Measurements from ENCODE around the gene MARVELD1.

The MARVELD1 gene

GRCh38 chr10:97698072-97698655 is 15.4 kb upstream of the MARVELD1 start:
- peak; percentile 36 to 55 for DNase-seq

- peak; percentile 35 to 48 for DNase-seq
Measured at GRCh38 chr10:97701438-97702069, 12.0 kb upstream of the MARVELD1 start.

GRCh38 chr10:97703398-97704067 is 10.0 kb upstream of the MARVELD1 start:
- DNase-seq: no peak

- DNase-seq: no peak
Measured at GRCh38 chr10:97704341-97704740, 9.2 kb upstream of the MARVELD1 start.

- DNase-seq: no peak
Measured at GRCh38 chr10:97705006-97705670, 8.4 kb upstream of the MARVELD1 start.

- no peak for DNase-seq
Measured at GRCh38 chr10:97707134-97707861, 6.2 kb upstream of the MARVELD1 start.

GRCh38 chr10:97708167-97708566 is 5.4 kb upstream of the MARVELD1 start:
- DNase-seq: no peak

GRCh38 chr10:97708976-97709946 is 4.3 kb upstream of the MARVELD1 start:
- DNase-seq: peak in 1 of 2 experiments; percentile 2

- no peak for DNase-seq
Measured at GRCh38 chr10:97711640-97712572, 1.6 kb upstream of the MARVELD1 start.

- peak in 1 of 2 experiments; percentile 46 for DNase-seq
Measured at GRCh38 chr10:97713826-97714400, 383 bp downstream of the MARVELD1 start.

- peak in 1 of 2 experiments; percentile 31 for DNase-seq
Measured at GRCh38 chr10:97714401-97715258, 1.1 kb downstream of the MARVELD1 start.

GRCh38 chr10:97715259-97715874 is 1.8 kb downstream of the MARVELD1 start:
- no peak for DNase-seq

- no peak for DNase-seq
Measured at GRCh38 chr10:97717627-97718026, 4.1 kb downstream of the MARVELD1 start.

GRCh38 chr10:97718178-97718577 is 4.6 kb downstream of the MARVELD1 start:
- DNase-seq: no peak

GRCh38 chr10:97718659-97719142 is 5.2 kb downstream of the MARVELD1 start:
- no peak for DNase-seq

- peak in 1 of 2 experiments; percentile 17 for DNase-seq
Measured at GRCh38 chr10:97719602-97720001, 6.1 kb downstream of the MARVELD1 start.

- DNase-seq: no peak
Measured at GRCh38 chr10:97721871-97722780, 8.6 kb downstream of the MARVELD1 start.

Data from NCI-H524 (cell line).